CD4-positive, alpha-beta T cell treated with Interleukin-15 for 4 hours (primary cell): ENCODE data around the gene EBF3.

Experiments used
- DNase-seq: peaks from one replicate; pipeline ENCODE4 v3.0.0-alpha.2; 2020; ENCODE audit warnings: low spot score

Gene EBF3

DNA sequence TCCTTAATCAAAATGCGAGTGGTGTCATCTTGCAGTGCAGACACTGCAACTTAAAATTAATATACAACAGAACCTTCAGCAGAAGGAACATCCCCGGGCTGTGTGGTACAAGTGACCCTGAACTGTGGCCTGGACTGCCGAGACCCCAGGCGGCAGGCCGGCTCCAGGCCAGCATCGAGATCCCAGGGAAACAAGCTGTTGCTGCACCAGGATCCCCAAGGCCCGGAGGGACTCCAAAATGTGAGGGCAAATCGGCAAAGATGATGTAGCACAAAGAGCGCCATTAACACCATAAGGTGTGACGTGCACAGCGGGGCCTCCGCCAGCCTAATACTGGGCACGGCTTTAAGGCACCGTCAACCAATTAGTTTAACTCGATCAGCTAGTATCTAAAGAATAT, 73.9 kb downstream of the EBF3 start:
- no peak for DNase-seq

DNA sequence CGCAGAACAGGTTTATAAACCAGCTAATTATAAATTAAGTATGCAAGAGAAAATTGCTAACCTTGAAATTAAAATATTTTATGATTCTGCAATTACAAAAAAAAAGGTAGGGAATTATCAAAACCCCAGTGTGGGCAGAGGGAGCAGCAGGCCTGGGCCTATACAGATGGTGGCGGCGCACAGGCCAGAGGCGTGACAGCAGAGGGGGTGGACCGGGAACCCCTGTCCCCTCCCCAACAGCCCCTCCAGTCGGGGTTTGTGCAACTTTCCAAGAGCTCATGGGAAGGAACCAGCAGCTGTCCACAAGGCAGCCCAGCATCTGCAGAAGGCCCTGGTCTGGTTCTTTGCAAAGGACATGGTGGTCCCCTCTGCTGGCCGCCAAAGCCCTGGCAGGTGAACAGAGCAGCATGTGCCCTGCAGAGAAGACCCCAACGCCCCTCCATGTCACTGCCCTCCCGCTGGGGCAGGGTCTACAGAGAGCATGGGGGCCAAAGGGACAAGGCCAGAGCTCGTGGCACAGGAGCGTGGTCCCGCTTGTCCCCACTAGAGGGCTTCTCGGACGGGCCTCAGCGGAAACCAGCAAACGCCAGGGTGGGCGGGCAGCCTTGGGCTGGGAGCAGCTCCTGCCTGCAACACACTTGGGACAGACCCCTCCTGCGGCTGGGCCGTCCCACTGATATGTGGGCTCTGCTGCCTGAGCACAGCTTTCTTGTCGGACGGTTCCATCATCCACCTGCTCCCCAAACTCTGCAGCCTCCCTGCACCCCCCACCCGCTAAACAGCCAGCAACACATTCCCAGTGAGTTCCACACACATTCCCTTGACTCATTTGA, 75.1 kb downstream of the EBF3 start:
- peak; percentile 6 for DNase-seq

DNA sequence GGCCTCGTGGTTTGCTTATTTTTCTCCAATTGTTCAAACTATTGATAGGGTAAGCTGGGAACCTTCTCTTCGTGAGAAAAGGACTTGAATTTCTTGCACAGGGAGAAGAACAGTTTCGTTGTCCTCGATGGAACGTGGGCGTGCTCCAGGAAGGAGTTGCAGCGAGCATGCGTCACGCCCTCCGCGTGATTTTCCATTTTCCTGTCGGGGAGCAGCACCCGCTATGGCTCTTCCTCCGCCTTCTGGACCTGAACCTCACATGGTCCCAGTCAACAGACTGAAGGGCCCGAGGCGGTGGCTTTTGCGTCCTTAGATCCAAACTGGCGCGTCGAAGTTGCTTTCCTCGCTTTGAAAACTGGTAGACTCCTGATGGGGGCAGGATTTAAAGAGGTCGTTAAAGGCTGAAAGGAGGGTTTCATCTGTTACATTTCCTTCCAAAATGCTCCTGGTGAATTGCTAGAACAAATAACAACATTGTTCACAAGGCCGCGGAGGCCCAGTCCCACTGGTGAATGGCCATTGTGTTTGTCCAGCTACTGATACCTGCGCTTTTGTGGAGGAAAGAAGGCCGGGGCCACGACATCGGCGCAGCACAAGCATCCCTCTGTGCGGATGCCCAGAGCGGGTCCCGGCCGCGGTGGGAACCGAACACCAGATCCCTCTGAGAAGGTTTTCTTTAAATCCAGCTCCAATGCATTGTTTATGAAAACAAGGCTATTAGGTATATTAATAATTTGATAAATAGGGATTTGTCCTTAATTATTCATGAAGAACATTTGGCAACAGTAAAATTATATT, 75.9 kb downstream of the EBF3 start:
- DNase-seq: no peak

DNA sequence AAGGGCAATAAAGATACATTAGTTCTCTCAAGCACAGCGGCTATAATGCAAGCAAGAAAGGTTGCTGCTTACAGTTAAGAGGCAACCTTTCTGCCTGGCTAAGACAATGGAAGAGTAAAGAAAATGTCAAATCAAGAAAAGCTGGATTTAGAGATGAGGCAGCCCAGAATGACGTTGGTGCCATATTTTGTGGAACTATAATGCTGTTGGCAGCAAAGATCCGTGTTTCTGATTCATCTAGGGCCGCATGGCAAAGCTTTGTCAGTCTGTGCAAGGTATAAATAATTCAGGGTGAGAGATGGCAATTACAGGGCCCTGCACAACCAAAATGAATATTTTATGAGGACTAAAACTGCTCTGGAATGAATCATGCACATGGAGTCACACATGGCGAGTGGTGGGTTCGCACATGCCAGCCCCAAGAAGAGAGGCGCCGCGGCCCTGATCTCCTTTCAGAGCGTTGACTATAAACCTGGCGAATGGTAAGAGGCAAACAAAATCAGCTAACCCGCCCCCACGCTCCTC, 76.6 kb downstream of the EBF3 start:
- DNase-seq: no peak

DNA sequence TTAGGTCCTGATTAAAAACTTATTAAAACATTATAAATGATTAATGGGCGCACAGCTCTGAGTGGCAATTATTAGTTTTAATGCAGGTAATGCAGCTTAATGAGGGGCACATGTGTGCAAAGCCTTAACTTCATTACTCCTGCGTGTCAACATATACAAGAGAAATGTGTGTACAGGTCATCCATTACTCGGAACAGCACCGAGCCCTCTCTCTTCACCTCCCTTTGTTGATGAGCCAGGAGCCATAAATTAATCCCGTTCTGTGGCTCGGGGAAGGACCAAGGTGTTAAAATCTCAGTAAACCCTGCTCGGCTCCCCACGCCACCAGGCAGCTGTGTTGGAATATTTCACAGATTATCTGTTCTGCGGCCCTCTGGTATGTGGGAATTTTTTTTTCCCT, 77.8 kb downstream of the EBF3 start:
- no peak for DNase-seq

DNA sequence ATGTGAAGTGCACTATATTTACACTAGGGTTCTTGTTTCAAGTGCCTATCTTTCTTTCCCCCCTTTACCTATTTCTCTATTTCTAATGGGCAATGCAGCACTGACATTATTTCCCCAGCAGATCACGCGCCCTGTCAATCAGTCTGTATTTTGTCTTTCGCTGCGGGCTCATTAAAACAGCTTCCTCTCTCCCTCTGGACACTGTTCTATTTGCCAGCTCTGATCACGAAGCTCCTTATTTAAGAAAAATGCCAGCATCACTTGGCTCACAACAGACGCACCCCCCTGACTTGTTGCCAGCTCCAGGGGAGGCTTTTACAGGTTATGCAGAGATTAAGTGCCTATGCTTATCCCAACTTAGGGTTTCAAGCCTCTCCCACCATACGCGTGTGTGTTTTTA, 78.5 kb downstream of the EBF3 start:
- DNase-seq: no peak

DNA sequence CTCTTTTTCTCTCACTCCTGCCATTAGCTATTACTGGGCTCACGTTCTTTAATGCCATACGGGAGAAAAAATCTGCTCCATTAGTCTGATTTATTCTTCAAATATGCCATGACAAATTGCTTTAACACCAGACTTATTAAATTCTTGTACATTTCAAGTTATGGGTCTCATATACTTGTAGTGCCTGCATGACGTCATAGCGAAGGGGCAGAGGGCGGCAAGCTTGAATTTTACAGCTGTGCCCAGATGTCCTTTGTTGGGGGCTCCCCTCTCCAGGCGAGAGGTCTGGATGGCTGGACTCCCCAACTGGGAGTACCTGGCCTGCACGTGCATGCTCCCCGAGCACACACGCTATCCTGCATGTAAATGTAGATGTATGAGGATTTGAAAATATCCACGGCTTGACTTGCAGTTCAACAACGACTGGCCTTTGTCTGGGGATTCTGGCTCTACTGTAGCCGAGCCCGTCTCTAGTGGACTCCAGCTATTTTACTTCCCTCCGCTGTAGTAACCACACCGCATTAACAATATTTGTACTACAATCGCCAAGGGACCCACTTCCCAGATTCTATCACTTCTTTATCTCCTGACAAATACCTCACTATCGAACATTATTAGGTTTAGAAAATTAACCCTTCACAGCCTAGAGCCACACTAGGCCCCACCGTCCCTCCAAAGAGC, 79.5 kb downstream of the EBF3 start:
- no peak for DNase-seq

DNA sequence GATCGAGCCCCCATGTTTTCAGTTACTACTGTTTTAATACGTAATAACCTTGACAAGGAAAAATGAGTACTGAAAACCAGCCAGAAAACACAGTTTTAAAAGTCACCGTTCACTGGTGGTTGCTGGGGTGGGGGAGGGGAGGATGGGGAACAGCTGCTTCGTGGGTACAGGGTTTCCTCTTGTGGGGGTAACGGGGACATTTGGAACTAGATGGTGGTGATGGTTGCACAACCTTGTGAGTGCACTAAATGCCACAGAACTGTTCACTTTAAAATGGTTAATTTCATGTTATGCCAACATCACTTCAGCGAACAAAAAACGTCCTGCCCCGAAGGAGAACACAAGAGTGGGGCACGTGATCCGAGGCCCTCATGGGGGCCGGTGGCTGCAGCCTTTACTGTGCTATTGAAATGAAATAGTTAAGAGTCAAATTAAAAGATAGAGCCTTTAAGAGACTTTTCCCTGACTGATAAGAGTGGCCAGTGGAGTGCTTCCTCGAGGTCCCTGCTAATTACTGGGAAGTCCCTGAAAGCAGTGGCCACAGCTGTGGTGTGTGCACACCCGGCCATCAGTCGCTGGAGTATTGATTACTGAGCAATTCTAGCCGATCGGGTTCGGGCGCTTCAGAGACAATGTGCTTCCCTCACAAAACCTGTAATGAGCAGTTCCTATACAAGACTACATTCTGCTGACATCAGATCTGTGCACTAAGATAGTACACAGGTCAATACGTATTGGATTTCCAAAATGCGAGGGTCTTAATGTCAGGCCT, 80.3 kb downstream of the EBF3 start:
- DNase-seq: no peak

DNA sequence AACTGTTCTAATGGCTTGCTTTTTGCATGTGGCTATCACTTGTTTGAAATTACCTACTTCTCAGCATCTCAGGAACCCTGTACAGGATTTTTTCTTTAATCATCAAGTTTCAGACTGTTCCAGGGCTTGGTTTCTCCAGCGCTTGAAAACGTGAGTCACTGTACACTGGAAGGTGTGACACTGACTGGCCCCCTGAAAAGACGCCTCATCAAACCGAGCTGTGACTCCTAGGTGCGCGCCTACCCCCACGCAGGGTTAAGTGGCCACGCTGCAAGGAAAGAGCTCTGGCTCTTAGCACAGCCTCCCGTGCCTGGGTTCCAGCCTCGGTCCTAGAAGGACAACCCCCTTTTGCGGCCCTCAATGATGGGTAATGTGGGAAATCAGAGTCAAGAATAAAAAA, 81.0 kb downstream of the EBF3 start:
- DNase-seq: no peak

DNA sequence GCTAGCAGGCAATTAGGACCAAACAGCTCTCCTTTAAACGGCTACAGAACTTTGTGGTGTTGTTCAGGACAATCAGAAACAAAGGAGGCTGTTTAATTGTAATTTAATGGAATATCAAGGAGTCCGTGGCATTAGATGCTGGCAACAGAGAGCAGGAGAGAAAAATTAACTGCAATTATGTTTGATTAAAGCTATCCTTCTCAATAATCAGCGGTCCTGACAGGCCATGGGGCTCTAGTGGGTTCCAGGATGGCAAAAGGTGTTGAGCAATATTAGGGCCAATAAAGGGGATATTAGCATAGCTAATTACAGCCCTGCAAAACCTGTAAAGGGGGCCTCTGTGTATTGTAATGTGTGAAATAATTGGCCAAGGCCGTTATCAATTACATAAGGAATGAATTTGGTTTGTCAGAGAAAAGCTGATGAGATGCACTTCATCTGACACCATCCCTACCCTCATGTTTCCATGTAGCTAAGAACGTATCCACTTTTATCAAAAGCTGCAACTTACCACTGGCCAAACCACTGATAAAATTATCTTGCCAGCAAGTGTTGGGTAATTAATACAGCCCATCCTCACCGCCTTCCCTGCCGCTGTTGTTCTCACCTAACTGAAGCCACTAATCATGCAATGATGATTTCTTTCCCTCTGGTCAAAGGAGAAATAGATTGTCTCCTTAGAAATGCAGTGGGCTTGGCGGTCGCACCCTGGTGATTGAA, 81.6 kb downstream of the EBF3 start:
- no peak for DNase-seq

DNA sequence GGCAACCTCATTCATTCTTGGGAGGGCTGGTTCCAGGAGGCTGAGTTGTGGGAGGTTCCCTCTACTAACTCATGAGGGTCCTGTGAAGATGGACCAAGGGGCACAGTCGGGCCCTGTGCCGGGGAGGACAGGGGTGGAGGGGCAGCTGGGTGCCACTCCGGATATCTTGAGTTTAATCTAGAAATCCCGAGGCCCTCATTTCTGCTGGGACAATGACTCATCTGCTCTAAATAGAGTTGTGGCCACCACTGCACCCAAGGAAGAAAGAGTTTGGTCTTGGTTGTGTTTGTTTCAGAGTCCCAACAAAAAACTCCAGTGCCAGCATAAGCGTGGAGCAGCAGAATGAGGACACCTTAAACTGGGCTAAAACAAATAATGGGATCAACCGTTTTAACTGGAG, 82.4 kb downstream of the EBF3 start:
- no peak for DNase-seq

DNA sequence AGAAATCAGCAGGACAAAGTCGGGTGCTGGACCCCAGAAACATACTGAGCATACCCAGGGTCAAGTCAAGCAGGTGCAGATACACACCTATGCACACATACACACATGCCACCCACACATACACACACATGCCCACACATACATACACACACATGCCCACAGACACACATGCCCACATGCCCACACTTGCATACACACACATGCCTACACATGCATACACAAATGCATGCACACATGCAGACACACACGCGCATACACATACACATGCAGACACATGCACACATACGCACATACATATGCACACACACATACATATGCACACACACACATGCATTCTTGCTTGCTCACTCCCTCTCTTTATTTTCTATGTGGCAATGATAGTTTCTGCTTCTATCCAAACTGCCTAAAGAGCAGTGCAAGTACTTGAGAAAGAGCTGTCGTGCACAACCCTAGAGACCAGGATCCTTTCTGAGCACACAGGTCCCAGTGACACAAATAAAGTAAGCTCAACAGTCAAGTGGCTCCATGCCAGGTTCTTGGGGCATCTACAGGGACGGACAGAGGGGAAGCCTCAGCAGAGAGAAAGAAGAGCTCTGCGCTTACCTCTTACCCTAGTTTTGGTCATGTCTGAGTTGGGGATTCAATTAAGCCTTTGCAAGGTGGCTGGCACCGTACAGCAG, 83.7 kb downstream of the EBF3 start:
- DNase-seq: no peak

DNA sequence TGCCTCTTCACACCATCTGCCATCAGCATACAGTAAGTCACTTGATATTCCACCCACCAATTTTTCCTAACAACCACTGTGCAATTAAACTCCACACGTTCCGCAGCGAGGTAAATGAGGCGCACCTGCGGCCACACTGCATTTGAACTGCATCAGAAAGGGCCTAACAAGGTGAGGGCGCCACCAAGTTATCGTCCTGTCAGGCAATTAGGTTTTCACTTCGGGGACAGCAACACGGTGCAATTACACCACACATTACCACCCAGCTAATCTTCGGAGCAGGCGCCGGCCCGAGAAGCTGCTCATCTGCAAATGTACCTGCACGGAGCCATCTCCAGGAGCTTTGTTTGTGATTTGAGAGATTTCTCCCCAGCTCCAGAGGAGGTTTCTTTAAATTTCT, 84.4 kb downstream of the EBF3 start:
- no peak for DNase-seq

DNA sequence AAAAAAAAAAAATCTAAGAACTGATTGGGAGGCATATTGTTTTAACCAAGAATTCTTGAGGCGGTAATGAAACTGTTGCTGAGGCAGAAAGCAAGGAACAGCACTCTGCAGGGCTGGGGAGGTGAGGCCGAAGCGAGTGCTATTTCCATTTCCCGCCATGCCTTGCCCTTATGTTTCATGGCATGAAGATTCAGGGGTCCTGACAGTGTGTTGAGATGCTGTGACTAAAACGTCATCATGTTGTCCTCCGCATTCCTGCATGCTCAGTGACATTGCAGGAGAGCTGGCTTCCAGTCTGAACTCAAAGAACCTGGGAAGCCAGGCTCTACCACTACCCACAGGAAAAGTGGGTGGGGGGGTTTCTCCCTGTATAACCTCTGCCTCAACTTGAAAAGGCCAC, 85.2 kb downstream of the EBF3 start:
- no peak for DNase-seq

DNA sequence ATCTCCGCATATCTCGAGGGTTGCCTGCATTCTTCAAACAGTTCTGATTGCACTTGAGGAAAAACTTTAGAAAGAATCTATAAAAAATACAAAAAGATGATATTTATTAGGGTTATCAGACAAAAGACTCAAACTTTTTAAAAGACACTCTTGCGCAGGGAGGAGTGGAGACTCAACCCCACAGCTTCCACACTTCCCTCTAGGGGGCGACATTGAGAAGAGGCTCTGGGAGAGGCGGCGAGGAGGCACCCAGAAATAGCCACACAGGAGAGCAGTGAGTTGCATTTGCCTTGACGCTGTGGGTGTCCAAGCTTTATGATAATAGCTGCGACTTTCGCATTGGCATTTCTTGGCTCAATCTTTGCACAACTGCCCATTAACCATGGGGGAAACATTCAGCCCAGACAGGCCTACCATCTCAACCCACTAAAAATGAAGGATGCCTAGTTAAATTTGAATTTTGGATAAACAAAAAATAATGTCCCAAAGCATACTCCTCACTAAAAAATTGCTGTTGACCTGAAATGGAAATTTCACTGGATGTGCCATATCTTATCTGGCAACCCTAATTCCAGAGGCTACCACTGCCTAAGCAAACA, 86.2 kb downstream of the EBF3 start:
- DNase-seq: peak; percentile 39

DNA sequence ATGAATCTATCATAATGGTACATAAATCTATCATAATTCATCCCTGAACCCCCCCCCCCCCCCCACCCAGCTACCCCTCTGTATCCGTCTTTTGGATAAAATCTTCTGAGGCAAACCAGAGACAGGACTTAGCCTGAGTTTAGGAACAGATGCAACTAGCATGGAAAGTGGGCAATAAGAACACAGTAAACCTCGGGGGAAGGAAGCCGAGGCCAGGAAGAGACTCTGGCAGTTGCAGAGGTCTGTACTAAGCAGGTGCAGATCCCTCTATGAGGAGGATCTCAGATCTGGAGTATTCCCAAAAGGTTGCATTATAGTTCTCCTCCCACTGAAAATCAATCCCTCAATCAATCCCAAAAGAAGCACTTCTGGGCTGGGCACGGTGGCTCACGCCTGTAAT, 87.2 kb downstream of the EBF3 start:
- no peak for DNase-seq

DNA sequence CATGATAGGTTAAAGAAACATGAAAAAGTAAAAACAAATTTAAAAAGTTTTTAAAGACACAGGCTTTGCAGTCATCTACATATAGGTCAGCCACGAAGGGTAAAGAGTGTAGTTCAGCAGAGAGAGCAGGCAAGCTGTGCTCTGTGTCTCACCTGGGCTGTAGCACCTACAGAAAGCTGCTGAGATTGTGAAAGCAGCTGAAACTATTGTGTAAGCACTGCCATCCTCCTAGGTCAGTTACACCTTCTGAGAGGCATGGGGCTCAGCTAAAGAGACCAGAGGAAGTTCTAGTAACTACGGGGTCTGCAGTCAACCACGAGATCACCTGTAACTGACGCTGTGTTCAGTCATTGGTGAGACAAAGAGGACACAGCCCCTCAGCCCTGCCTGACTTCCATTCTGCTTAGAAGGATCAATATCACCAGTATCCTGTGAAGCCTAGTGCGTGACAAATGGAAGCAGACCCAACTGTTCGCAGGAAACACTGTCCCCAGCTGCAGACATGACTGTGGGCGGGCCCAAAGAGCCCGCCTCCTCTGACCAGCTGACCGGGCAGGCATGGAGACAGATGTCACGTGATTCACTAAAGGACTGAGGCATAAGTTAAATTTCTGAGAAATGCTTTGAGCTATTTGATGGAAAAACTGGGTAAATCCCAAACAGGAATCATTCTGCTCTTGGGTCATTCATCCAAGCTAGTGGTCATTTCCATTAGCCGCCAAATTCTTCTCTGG, 87.9 kb downstream of the EBF3 start:
- no peak for DNase-seq

DNA sequence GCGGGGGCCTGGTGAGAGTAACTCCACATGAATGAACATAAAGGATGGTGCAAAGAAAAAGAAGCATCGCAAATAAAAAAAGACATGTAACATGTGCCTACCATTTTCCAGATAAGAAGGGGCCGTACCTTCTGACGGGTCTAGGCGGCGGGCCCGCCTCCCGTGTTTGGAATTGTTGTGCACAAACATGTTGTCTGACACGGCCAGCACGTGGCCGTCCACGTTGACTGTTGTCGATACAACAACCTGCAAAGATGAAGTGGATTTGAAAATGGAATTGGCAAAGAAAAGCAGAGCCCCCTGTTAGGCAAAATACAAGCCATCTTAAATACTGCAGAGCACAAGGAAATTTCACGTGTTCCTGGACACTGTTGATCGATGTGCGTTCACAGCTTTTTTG, 90.7 kb downstream of the EBF3 start:
- no peak for DNase-seq

DNA sequence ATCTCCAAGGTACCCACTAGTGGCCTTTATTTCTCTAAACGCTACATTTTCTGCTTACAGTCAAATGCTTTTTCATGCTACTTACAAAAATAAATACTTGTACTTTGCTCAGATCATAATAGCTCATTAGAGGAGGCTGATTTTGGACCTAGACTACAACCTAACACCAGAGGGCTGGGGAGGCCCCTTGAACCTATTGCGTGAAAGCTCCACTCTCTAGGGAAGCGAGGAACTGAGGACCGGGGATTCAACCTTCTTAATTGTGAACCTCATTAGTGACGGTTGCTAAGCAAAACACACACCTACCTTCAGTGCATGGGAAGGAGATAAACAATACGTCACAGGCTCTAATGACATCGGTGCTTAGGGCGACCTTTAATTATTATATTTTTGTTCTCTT, 92.1 kb downstream of the EBF3 start:
- DNase-seq: no peak
